MCF 10A (cell line): ENCODE data around the gene GATA5. TPM values are rescaled to one million over a fixed set of nuclear protein-coding genes. Genes with fewer than 3 reads are reported as not detected.

Experiments used
- BruUV-seq: library from RNA; stranded (reverse); fragments of 400-500 nt; replicated peaks from 2 replicates; lab custom pipeline; 2021; lab: Mats Ljungman, UMichigan
- CTCF ChIA-PET: fragments of 300-600 bp; sonication (Branson Sonifier 250); formaldehyde crosslinking; extraction: SDS; loops from one replicate; lab custom pipeline; 2021; ENCODE audit warnings: antibody characterized with exemption, inconsistent platforms; lab: Yijun Ruan, JAX
- POLR2A ChIA-PET: fragments of 300-600, 350-650 bp; sonication (Branson Sonifier 250); formaldehyde crosslinking; extraction: SDS; loops from one replicate; lab custom pipeline; 2020; ENCODE audit warnings: antibody characterized with exemption, inconsistent platforms; lab: Yijun Ruan, JAX
- DNase-seq: peaks from one replicate; pipeline ENCODE4 v3.0.0-alpha.2; 2018; ENCODE audit not compliant: unreplicated experiment
- H3K27ac Mint-ChIP-seq: one replicate; pipeline ENCODE4 v1.8.0; 2022; ENCODE audit warnings: mild to moderate bottlenecking, low read depth, mixed read lengths; ENCODE audit not compliant: unreplicated experiment
- H3K27me3 Mint-ChIP-seq: one replicate; pipeline ENCODE4 v1.8.0; 2022; ENCODE audit warnings: mixed read lengths; ENCODE audit not compliant: insufficient read depth, unreplicated experiment
- H3K36me3 Mint-ChIP-seq: one replicate; pipeline ENCODE4 v1.8.0; 2022; ENCODE audit warnings: mild to moderate bottlenecking, moderate library complexity, mixed read lengths; ENCODE audit not compliant: insufficient read depth, unreplicated experiment
- H3K4me1 Mint-ChIP-seq: one replicate; pipeline ENCODE4 v1.8.0; 2022; ENCODE audit warnings: mixed read lengths; ENCODE audit not compliant: insufficient read depth, unreplicated experiment
- H3K4me3 Mint-ChIP-seq: one replicate; pipeline ENCODE4 v1.8.0; 2022; ENCODE audit warnings: mild to moderate bottlenecking, moderate library complexity, mixed read lengths; ENCODE audit not compliant: unreplicated experiment
- H3K9me3 Mint-ChIP-seq: one replicate; pipeline ENCODE4 v1.8.0; 2022; ENCODE audit warnings: mixed read lengths; ENCODE audit not compliant: unreplicated experiment
- CTCF ChIP-seq: fragments of 200-600 bp; IDR thresholded peaks from one replicate; pipeline ENCODE4 v1.8.0; 2022; ENCODE audit warnings: antibody characterized with exemption, mild to moderate bottlenecking; ENCODE audit not compliant: unreplicated experiment
- intact Hi-C: fragments of 100-400 bp; cut with micrococcal nuclease; formaldehyde crosslinking; loops from 2 replicates; pipeline ENCODE4 v1.14.1; 2022
- total RNA-seq: library from RNA; stranded (reverse); gene quantifications from 2 replicates; pipeline ENCODE4 v1.2.3, GENCODE V29; 2022

GATA5 gene
- total RNA-seq, 1 experiment from 2014 or later, result not detected

GRCh38 chr20:62522748-62523396, 47.1 kb upstream of the GATA5 start:
- ChIA-PET POLR2A (interaction anchor here (0.7 to 1.2 kb wide), 5 partner anchors 16 to 211 kb away, joined by 3 to 5 read pairs (median 3); no protein-coding TSS in a partner anchor), CTCF (interaction anchor here (1.1 to 1.8 kb wide), 3 partner anchors 10 to 94 kb away, joined by 3 to 5 read pairs (median 3); no protein-coding TSS in a partner anchor)
- H3K27me3 Mint-ChIP-seq, result peaks cover 31% of the 10 kb centered on the region
- DNase-seq, result no peak
- H3K36me3 Mint-ChIP-seq, result no peaks in the 10 kb centered on the region
- no peaks in the 10 kb centered on the region for H3K4me1 Mint-ChIP-seq
- intact Hi-C loops, result no loop called here
- TF ChIP-seq CTCF, result no peak
- no peak overlapping the region for H3K4me3 Mint-ChIP-seq
- no peak overlapping the region for H3K27ac Mint-ChIP-seq
- H3K9me3 Mint-ChIP-seq, result no peaks in the 10 kb centered on the region
- BruUV-seq, result no TSS peak

- no peak for DNase-seq
- no peaks in the 10 kb centered on the region for H3K4me1 Mint-ChIP-seq
- ChIA-PET POLR2A (no interaction called here), CTCF (no interaction called here)
- H3K9me3 Mint-ChIP-seq, result no peaks in the 10 kb centered on the region
- H3K27me3 Mint-ChIP-seq, result peaks cover 20% of the 10 kb centered on the region
- H3K27ac Mint-ChIP-seq, result no peak overlapping the region
- TF ChIP-seq CTCF, result no peak
- intact Hi-C loops, result loop anchor here (5.0 kb wide), 1 partner anchor 97 kb away; no protein-coding TSS in a partner anchor
- H3K36me3 Mint-ChIP-seq, result no peaks in the 10 kb centered on the region
- no peak overlapping the region for H3K4me3 Mint-ChIP-seq
- no TSS peak for BruUV-seq
Observed at GRCh38 chr20:62519826-62520225, 44.0 kb upstream of the GATA5 start.

- H3K9me3 Mint-ChIP-seq, result no peaks in the 10 kb centered on the region
- BruUV-seq, result no TSS peak
- CTCF ChIA-PET, result no interaction called here
- H3K4me1 Mint-ChIP-seq, result no peaks in the 10 kb centered on the region
- H3K4me3 Mint-ChIP-seq, result no peak overlapping the region
- intact Hi-C loops, result loop anchor here (5.0 kb wide), 1 partner anchor 98 kb away; no protein-coding TSS in a partner anchor
- no peaks in the 10 kb centered on the region for H3K36me3 Mint-ChIP-seq
- DNase-seq, result no peak
- POLR2A ChIA-PET, result no interaction called here
- peaks cover 25% of the 10 kb centered on the region for H3K27me3 Mint-ChIP-seq
- H3K27ac Mint-ChIP-seq, result no peak overlapping the region
- no peak for TF ChIP-seq CTCF
Observed at GRCh38 chr20:62518911-62519310, 43.1 kb upstream of the GATA5 start.

- no peaks in the 10 kb centered on the region for H3K4me1 Mint-ChIP-seq
- no peak for TF ChIP-seq CTCF
- H3K27ac Mint-ChIP-seq, result no peak overlapping the region
- BruUV-seq, result no TSS peak
- POLR2A ChIA-PET, result no interaction called here
- no peaks in the 10 kb centered on the region for H3K36me3 Mint-ChIP-seq
- H3K27me3 Mint-ChIP-seq, result peaks cover 27% of the 10 kb centered on the region
- no peaks in the 10 kb centered on the region for H3K9me3 Mint-ChIP-seq
- CTCF ChIA-PET, result interaction anchor here (0.6 kb wide), 2 partner anchors 21 to 59 kb away, joined by 3 to 4 read pairs; no protein-coding TSS in a partner anchor
- DNase-seq, result no peak
- intact Hi-C loops, result loop anchor here (5.0 kb wide), 1 partner anchor 99 kb away; no protein-coding TSS in a partner anchor
- H3K4me3 Mint-ChIP-seq, result no peak overlapping the region
Observed at GRCh38 chr20:62517901-62518610, 42.3 kb upstream of the GATA5 start.
